ELR (cell line): ENCODE results near the gene SAP30L.

Experiments
- DNase-seq: peaks from one replicate; pipeline ENCODE4 v3.0.0-alpha.2; 2015; ENCODE audit warnings: low read depth

SAP30L gene

GRCh38 chr5:154509784-154510555 lies 64.2 kb downstream of the SAP30L start:
- no peak for DNase-seq
